ENCODE data around the gene SLC41A1. TPM values are rescaled to one million over a fixed set of nuclear protein-coding genes. Genes with fewer than 3 reads are reported as not detected.
"Not testable (repeated sequence)": the region's sequence is repeated elsewhere in the genome, so short reads cannot be mapped to it uniquely, and the experiment has no call there.

Gene SLC41A1
- 10 to 100 TPM; 18.4 to 26.0 (median 21.8) TPM for polyA plus RNA-seq

DNA sequence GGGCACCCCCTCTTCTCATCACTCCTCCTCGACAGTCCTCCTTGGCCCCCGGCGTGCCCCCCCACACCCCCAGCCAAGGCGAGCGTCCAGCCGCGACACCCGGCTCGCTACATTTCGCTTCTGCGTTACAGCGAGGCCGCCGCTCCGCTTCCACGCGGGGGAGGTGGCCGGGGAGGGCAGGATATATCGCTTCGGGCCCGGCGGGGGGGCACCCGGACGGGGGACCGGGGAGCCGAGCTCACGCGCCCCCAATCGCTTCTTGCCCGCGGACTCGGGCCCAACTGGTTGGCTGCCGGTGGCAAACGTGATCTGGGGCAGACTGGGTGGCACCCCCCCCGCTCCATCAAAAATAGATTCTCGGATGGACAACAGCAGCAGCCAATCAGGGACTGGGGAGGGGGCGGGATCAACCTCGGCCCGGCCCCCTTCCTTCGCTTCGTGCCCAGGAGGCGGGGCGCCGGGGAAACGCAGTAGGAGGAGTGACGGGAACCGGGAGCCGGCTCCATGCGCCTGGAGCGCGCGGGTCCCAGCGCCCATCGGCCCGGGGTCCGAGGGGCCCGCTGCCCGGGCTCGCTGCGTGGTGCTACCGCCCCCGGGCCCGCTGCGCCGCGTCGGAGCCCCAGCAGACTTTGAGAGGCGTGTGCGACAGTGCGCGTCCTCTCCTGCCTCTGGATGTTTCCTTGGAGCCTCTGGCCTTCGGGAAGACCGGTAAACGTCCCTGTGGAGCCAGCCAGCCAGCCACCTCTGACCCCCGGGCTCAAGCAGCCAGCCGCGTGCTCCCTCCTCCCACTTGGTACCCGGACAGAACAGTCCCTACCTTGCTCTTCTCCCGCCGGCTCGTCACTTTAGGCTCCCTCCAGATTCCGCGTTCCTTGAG lies at the start of gene SLC41A1:
Gene SLC41A1 (minus strand): TSS at position 321 of the 877 bp plus-strand sequence. CDS start 2,757 bp downstream, outside the sequence.
- WGBS, 3 donors: 0 to 1% (median 1%) methylated on average over 65 to 83 of the region's 83 CpGs

DNA sequence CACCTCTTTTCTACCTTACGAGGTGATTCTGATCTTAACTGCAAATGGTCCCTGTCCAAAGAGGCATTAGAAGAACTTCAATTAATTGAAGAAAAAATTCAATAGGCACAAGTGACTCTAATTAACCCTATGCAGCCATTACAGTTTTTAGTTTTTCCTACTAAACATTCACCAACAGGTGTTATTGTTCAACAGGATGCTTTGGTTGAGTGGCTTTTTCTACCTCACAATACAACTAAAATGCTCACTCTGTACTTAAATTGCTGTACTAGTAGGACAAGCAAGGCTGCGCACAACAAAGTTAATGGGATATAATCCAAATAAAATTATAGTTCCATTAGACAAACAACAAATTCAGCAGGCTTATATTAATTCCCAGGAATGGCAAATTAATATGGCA lies 48.5 kb upstream of the SLC41A1 start:
- WGBS, 3 donors: 97 to 99% (median 97%) methylated on average over 2 of the region's 2 CpGs

More for the DNA sequence above, at the start of gene SLC41A1:
- H3K27ac ChIP-seq (ENCODE audit: low read depth, low read length): peak within 1 kb of the TSS; percentile 34

DNA sequence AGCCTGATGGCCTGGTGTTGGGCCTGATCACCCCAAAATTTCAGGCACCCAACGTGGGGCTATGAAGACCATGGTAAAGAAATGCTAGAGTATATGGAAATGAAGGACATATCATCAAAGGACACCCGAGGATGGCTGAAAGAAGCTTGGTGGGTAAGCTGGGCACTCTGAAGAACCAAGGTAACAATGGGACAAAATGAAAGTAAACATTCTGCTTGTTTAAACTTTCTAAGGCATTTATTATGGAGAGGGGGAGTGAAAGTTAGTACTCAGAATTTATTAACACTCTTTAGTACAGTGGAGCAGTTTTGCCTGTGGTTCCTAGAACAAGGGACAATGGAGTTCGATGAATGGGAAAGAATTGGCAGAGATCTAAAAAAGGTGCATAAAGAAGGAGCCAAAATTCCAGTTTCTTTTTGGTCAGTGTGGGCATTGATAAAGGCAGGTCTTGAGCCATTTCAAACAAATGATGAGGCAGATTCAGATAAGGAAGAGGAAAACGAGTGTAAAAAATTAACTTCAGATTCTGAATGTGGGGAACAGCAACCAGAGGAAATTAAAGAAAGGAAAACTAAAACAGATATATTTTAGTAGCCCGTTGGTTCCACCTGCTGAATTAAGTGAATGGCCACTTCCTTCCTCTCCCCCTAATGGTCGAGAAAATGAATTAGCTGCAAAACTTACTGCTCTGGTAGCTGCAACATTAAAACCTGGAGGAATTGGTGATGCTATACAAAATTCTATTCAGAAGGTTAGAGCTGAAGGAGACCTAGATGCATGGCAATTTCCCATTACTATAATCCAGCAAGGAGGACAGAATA lies 45.4 kb upstream of the SLC41A1 start:
- WGBS, 3 donors: 30 to 53% (median 48%) methylated on average over 6 of the region's 6 CpGs
- H3K27ac ChIP-seq (ENCODE audit: low read depth, low read length): no peak overlapping the region

More for the DNA sequence above, 48.5 kb upstream of the SLC41A1 start:
- no peak overlapping the region for H3K27ac ChIP-seq (ENCODE audit: low read depth, low read length)

DNA sequence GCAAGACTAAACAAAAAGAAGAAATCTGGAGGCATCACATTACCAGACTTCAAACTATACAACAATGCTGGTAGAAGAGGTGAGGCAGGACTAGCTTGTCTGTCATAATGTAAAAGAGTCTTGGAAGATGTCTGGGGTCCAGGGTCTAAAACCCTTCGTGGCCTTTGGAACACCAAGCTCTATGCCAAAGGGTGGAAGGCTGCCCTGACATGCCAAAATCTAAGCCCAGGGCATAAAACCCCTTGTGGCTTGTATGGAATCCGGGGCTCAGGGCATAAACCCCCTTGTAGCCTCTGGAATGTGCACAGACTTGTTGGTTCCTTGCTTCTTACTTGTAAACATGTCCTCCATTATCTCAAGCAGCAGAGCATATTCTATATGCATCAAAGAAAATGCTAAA lies 44.5 kb upstream of the SLC41A1 start:
- WGBS, 3 donors: 79 to 89% (median 84%) methylated on average over 2 of the region's 2 CpGs
- not testable (repeated sequence) for H3K27ac ChIP-seq (ENCODE audit: low read depth, low read length)

DNA sequence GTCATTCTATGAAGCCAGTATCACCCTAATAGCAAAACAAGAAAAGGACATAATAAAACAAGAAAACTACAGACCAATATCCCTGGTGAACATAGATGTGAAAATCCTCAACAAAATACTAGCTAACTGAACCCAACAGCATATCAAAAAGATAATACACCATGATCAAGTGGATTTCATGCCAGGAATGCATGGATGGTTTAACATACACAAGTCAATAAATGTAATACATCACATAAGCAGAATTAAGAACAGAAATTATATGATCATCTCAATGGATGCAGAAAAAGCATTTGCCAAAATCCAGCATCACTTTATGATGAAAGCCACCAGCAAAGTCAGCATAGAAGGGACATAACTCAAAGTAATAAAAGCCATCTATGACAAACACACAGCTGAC lies 43.4 kb upstream of the SLC41A1 start:
- no peak overlapping the region for H3K27ac ChIP-seq (ENCODE audit: low read depth, low read length)

DNA sequence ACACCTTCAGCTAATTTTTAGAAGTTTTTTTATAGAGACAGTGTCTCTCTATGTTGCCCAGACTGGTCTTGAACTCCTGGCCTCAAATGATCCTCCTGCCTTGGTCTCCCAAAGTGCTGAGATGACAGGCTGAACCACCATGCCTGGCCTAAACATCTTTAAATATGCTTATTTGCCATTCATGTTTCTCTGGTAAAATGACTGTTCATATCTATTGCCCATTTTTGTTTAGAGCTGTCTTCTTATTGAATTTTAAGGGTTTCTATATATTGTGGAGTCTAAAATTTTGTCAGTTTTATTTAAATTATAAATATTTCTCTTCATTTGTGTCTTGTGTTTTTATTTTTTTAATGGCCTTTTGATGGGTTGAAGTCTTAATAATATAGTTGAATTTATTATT lies 40.0 kb upstream of the SLC41A1 start:
- H3K27ac ChIP-seq (ENCODE audit: low read depth, low read length): no peak overlapping the region

- 24 to 93% (median 88%) methylated on average over 4 of the region's 4 CpGs for WGBS, 3 donors
- H3K27ac ChIP-seq (ENCODE audit: low read depth, low read length): no peak overlapping the region
These were observed 39.0 kb upstream of the SLC41A1 start for GRCh38 chr1:205851993-205852392.

DNA sequence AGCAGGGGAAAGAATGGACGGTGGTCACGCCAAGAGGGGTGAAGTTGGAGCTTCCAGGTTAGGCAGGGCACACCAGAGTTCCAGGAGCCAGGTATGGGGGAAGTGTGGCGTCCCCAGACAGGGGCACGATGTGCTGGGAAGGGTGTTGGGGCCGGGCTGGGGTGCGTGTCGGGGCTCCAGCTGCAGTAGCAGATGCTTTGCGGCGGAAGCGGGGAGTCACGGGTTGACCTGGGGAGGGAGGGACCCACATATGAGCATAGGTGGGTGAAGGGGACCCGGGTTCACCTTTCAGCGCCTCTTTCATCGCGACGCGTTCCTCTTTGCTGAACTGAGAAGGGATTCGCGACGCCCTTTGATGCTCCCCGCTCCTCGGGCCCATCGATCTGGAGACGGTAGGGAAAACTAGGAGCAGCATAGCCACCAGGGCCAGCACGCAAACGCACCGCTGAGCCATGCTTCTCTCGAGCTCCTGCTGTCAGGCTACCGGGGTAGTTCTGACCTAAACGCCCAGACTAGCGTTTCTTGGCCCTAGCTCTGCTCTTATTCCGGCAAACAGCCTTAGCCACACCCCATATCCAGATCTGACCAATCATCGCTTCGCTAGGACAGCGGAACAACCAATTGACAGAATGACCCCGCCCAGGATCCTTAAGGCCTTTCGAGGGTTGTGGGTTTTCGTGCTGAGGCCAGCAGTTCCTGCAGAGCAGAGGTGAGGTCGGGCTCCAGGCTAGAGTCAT lies 36.8 kb upstream of the SLC41A1 start, which contains the start of gene PM20D1:
Gene PM20D1 (minus strand): TSS at position 514 of the 737 bp plus-strand sequence. CDS start 60 bp downstream, at position 454.
- no peak within 1 kb of the TSS for H3K27ac ChIP-seq (ENCODE audit: low read depth, low read length)
- 59 to 89% (median 62%) methylated on average over 38 to 39 of the region's 39 CpGs for whole genome bisulfite sequencing, 3 donors

- H3K27ac ChIP-seq (ENCODE audit: low read depth, low read length): no peak overlapping the region
- 45 to 76% (median 76%) methylated on average over 3 of the region's 3 CpGs for WGBS, 3 donors
These were observed 30.2 kb upstream of the SLC41A1 start for GRCh38 chr1:205843036-205843859.

- no peak overlapping the region for H3K27ac ChIP-seq (ENCODE audit: low read depth, low read length)
- WGBS, 3 donors: 44 to 92% (median 91%) methylated on average over 2 of the region's 2 CpGs
These were observed 29.2 kb upstream of the SLC41A1 start for GRCh38 chr1:205842229-205842628.

- no peak overlapping the region for H3K27ac ChIP-seq (ENCODE audit: low read depth, low read length)
- WGBS, 3 donors: 65 to 72% (median 69%) methylated on average over 4 of the region's 4 CpGs
These were observed 27.3 kb upstream of the SLC41A1 start for GRCh38 chr1:205840146-205840923.

DNA sequence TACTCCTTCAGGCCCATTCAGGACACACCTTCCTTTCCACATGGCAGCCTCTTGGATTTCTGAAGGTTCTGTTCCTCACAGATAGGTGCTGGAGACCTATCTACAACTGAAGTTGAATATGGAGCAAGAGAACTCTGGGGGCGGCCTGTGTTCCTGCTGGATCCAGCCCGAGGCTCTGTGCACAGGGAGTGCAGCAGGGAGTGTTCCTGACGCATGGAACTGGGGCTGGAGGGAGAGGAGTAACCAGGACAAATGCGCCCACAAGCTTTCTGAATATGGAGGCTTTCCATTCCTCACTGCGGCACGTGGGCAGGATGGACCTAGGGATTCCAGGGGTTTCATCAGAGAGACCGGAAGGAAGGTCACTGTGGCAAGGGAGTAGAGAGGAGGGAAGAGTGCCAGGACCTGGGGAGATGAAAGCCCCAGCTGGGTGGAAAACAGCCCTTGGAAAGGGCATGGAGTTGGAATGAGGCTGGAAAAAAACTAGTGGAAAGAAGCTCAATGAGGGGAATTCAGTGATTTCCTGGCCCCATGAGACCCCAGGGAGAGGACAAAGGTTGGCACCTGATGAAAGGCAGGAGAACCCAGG lies 24.5 kb upstream of the SLC41A1 start:
- 83 to 85% (median 84%) methylated on average over 7 of the region's 7 CpGs for WGBS, 3 donors
- no peak overlapping the region for H3K27ac ChIP-seq (ENCODE audit: low read depth, low read length)

- H3K27ac ChIP-seq (ENCODE audit: low read depth, low read length): no peak overlapping the region
- WGBS, 3 donors: 89 to 90% (median 90%) methylated on average over 4 of the region's 4 CpGs
These were observed 21.8 kb upstream of the SLC41A1 start for GRCh38 chr1:205834751-205835150.

DNA sequence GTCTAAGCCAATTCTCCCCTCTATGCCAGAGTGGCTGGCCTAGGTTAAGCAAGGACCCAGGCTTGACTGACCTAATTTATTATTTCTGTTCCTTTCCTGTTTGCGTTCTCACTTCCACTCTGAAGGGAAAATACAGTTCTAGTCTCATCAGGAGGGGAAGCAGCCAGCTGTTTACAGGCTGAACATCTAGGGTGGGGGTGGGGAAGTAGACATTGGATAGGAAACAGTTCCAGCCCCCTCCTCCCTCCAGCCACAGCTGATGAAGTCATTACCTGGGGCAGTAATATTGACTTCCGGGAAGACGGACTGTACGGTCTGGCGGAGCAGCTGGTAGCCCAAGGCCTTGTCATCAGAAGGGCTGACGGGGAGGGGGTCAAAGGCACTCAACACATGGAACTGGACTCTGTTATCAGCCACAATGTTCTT lies 19.3 kb upstream of the SLC41A1 start:
- 66 to 78% (median 77%) methylated on average over 6 of the region's 6 CpGs for WGBS, 3 donors
- H3K27ac ChIP-seq (ENCODE audit: low read depth, low read length): no peak overlapping the region

GRCh38 chr1:205827623-205828022 lies 14.6 kb upstream of the SLC41A1 start:
- no peak overlapping the region for H3K27ac ChIP-seq (ENCODE audit: low read depth, low read length)
- 15 to 58% (median 53%) methylated on average over 1 of the region's 1 CpG for WGBS, 3 donors

- 51 to 84% (median 55%) methylated on average over 3 of the region's 3 CpGs for WGBS, 3 donors
- no peak overlapping the region for H3K27ac ChIP-seq (ENCODE audit: low read depth, low read length)
These were observed 14.0 kb upstream of the SLC41A1 start for GRCh38 chr1:205826995-205827394.

Data from adipose tissue (tissue), 3 donors.